NCI-H2107 (cell line): ENCODE data around the gene ZDHHC21.

ENCODE experiments used
- DNase-seq: peaks from one replicate; lab custom pipeline; 2025; lab: John Stamatoyannopoulos, UW

ZDHHC21 gene

DNA sequence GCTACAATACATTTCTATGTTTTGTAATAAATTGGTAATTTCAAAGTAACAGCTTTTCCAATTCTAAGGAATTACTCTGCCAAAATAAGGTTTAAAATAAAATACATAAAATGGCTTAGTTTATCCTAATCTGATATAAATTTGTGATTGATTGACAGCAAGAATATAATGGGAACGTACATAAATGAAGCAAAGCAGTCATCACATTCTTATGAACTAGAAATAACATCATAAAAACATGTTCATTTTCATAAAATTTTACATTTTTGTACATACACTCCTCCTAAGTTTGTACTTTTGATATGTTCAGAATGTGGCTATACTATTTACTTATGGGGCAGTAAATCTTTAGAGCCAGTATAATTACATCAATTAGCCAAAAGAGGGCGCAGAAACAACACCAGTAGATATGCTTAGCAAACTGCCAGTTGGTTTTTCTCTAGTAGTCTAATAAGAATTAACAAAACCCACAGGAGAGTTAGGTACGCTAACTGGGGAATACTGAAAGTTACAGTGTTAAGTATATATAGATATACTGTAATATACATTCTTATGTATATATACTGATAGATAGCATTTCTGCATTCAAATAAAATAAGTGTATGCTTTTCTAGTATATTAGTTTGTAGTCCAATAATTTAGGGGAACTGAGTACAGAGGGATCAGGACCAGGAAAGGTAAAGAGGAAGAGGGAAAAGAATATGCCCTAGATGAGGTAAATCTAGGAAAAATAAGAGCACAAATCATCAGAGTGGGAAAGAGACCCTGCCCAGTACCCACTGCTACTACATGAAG is 76.8 kb downstream of the ZDHHC21 start:
- DNase-seq = no peak

DNA sequence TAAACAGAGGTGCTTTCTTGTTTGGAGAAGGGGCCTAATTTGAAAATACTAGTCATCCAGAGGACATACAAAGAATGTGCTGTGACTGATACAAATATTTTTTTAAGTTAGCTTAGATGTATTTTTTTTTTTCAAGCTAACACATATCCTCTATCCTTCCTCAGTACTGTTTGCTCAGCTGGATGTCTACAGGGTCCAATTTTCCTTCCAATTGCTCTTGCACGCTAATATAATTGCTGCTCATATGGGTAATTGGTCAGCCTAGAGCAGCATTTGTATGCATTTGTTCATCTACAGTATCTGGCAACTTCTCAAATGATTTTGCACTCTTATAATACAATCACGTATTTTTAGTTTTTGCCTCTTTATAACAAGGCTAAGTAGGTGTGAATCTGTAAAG is 84.7 kb downstream of the ZDHHC21 start:
- DNase-seq = no peak

GRCh38 chr9:14597171-14597799 is 95.9 kb downstream of the ZDHHC21 start:
- no peak for DNase-seq

- DNase-seq = no peak
Measured at GRCh38 chr9:14593406-14593805, 99.8 kb downstream of the ZDHHC21 start.

- DNase-seq = no peak
Measured at GRCh38 chr9:14591411-14591810, 101.8 kb downstream of the ZDHHC21 start.

GRCh38 chr9:14585730-14586473 is 107.3 kb downstream of the ZDHHC21 start:
- no peak for DNase-seq

DNA sequence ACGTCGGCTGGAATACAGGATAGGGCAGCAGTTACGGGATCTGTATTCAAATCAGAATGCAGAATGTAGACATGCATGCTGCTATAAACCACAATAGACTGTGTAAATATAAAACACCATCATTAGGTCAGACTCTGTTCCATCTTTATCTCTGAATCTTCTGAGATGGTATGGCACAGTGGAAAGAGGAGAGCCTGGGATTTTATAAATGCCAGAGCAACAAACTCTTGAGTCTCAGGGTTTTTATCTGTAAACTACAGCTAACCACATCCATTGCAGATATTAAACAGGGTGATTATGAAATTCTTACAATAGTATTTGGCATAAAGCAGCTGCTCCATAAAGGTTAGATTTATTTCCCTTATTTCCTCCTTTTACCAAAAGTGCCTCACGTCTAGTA is 108.7 kb downstream of the ZDHHC21 start:
- DNase-seq = no peak

DNA sequence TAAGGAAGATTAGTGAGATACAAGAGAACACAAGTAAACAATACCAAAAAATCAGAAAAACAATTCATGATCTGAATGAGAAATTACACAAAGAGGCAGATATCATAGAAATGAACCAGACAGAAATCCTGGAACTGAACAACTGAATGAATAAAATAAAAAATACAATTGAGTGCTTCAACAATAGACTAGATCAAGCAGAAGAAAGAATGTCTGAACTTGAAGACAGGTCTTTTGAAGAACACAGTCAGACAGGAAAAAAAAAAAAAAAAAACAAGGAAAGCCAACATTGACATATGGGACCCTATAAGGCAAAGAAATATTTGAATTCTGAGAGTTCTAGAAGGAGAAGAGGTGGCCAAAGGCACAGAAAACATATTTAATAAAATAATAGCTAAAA is 115.2 kb downstream of the ZDHHC21 start:
- DNase-seq = no peak

GRCh38 chr9:14574173-14574572 is 119.1 kb downstream of the ZDHHC21 start:
- no peak for DNase-seq

DNA sequence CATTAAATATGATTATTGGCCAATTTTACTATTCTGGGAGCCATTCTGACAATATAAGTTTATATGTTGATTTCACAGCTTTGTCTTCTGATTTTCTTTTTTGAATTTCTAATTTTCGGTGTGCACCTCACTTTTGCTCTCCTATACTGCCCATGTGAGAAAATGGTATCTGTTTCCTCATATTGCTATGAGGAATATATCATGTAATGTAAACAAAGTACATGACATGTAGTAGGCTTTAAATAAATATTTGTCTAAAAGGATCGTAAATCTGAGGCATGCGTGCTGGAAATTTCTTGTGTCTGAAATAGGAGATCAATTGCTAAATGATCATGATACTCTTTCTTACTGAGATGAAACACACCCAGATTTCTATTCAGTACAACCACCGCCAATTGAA is 119.9 kb downstream of the ZDHHC21 start:
- no peak for DNase-seq

GRCh38 chr9:14565352-14566016 is 127.7 kb downstream of the ZDHHC21 start:
- DNase-seq = no peak

DNA sequence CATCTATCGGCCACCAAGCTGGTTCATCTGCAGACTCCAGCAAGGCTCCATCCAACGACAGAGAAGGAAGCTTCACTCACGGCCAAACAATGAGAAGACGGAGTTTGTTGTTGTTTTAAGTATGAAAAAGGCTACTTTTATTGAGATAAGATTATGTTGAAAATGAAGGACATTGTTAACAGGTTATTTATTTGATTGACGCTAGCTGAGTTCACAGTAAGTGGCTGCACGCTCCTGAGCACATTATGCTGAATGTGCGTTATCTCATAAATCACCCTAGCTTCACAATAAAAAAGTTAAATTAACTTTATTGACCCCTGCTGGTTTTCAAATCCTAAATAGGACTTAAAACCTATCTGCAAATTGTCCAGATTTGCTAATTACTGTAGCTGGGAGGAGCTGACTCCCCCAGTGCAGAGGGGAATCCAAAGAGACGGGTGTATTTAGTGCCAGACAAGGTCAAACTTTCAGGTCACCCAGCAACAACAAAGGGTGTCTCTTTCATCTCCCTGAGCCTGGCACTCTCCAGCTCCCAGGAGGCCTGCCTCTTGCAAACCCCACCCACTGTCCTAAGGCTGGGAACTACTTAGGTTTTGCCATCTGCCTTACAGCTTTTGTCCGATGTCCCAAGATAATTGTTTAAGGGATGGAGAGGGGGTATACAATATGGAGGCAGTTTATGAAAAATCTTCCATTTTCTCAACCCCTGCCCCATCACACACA is 129.2 kb downstream of the ZDHHC21 start:
- DNase-seq = no peak

- DNase-seq = no peak
Measured at GRCh38 chr9:14561929-14562405, 131.3 kb downstream of the ZDHHC21 start.
